ENCODE measurements around the gene HERPUD2. TPM values are rescaled to one million over a fixed set of nuclear protein-coding genes. Genes with fewer than 3 reads are reported as not detected.

Gene HERPUD2
- polyA plus RNA-seq, 1 of the 3 experiments (the other 2 are of a cell fraction) = 39.2 TPM

- TF ChIP-seq CTCF (IDR thresholded peaks at IDR 0.05) = no peak
- TF ChIP-seq SMC3 (IDR thresholded peaks at IDR 0.05; ENCODE audit: low read depth, low read length) = no peak; the same call in 1 of the 2 replicates
- peak; percentile 95 for TF ChIP-seq SIN3A (IDR thresholded peaks at IDR 0.05; ENCODE audit: borderline replicate concordance, low read depth, low read length)
- TF ChIP-seq REST (IDR thresholded peaks at IDR 0.05; ENCODE audit: low read depth, low read length) = no peak; the same call in 1 of the 2 replicates
- no peak for TF ChIP-seq GATA2 (CRISPR knock-in tag; IDR thresholded peaks at IDR 0.05)
- TF ChIP-seq RAD21 (IDR thresholded peaks at IDR 0.05; ENCODE audit: low read length) = no peak
- peak; percentile 34 for TF ChIP-seq RCOR1 (IDR thresholded peaks at IDR 0.05; ENCODE audit: low read length)
- TF ChIP-seq YY1 (IDR thresholded peaks at IDR 0.05; ENCODE audit: low read depth) = no peak
- TF ChIP-seq JUND (IDR thresholded peaks at IDR 0.05) = no peak
- TF ChIP-seq FOXM1 (IDR thresholded peaks at IDR 0.05; ENCODE audit: low read depth) = no peak; the same call in 1 of the 2 replicates
- peak; percentile 94 for TF ChIP-seq MXI1 (IDR thresholded peaks at IDR 0.05; ENCODE audit: low read depth, low read length)
Measured at GRCh38 chr7:35694784-35695472, at the start of gene HERPUD2 (continued).

- no peak overlapping the region for H3K4me2 ChIP-seq
- H3K4me1 ChIP-seq (ENCODE audit: control insufficient read depth in 1 of 2, insufficient read depth in 2 of 2, low read depth in 1 of 2, low read length in 1 of 2) = peaks cover 0 to 6% of the 10 kb centered on the region in 2 experiments; a peak in 2 of 4 replicates
- TF ChIP-seq MAX (IDR thresholded peaks at IDR 0.05; ENCODE audit: low read depth) = no peak
- no peaks in the 10 kb centered on the region for H3K36me3 ChIP-seq (replicated peaks in 1 of 2; ENCODE audit: control insufficient read depth in 1 of 2, insufficient read depth in 2 of 2, low read length in 1 of 2)
- no peaks in the 10 kb centered on the region for H3F3A ChIP-seq (replicated peaks; ENCODE audit: insufficient read depth)
- no peaks in the 10 kb centered on the region for H3K9me2 ChIP-seq
- WGBS (ENCODE audit: low lambda C conversion rate) = 83% methylated on average over 3 of the region's 3 CpGs
- H3K9me3 ChIP-seq = no peaks in the 10 kb centered on the region
- no peak overlapping the region for H3K27ac ChIP-seq (ENCODE audit: low read depth in 2 of 2, low read length in 1 of 2)
- no peak overlapping the region for H3K4me3 ChIP-seq (ENCODE audit: low read depth in 2 of 2, low read length in 1 of 2)
- no peaks in the 10 kb centered on the region for H3K27me3 ChIP-seq (ENCODE audit: insufficient read depth)
- POLR2A ChIA-PET = no interaction called here
- H3K79me2 ChIP-seq (ENCODE audit: insufficient read depth) = no peaks in the 10 kb centered on the region
- no peak overlapping the region for H2AFZ ChIP-seq (ENCODE audit: low read depth)
- no peak for DNase-seq
- no peak overlapping the region for H3K9ac ChIP-seq
- CTCF ChIA-PET = interaction anchor here (1.0 kb wide), 1 partner anchor 44 kb away, joined by 3 read pairs; the partner anchor contains the start of gene HERPUD2
- no peaks in the 10 kb centered on the region for H4K20me1 ChIP-seq (ENCODE audit: insufficient read depth)
Measured at GRCh38 chr7:35738889-35739288, 44.0 kb upstream of the HERPUD2 start.
